ENCODE data around the gene IKZF1. TPM values are rescaled to one million over a fixed set of nuclear protein-coding genes. Genes with fewer than 3 reads are reported as not detected.

Gene IKZF1
- total and polyA plus RNA-seq, 9 of the 15 experiments (the other 6 are each of a cell fraction or from before 2014, with no cell fraction given) = 12.6 to 85.3 (median 44.7) TPM

- TF ChIP-seq TCF3 (CRISPR knock-in tag; IDR thresholded peaks at IDR 0.05) = peak; percentile 78
- peak; percentile 61; the same call in 1 of the 2 replicates for TF ChIP-seq NCOR1 (IDR thresholded peaks at IDR 0.05)
- no peak for TF ChIP-seq JUND (IDR thresholded peaks at IDR 0.05; ENCODE audit: borderline replicate concordance, low read depth, low read length)
- peak; percentile 47; the same call in 1 of the 3 replicates for TF ChIP-seq JUND (tag; IDR thresholded peaks at IDR 0.05; ENCODE audit: borderline replicate concordance, low read depth, low read length)
- 0 out of 2 replicates have a peak, but pooled peaks have one; percentile 17 for TF ChIP-seq THAP12 (CRISPR knock-in tag; IDR thresholded peaks at IDR 0.05)
- TF ChIP-seq PRDM10 (IDR thresholded peaks at IDR 0.05; ENCODE audit: partially characterized antibody) = peak; percentile 77
- TF ChIP-seq ZNF449 (CRISPR knock-in tag; IDR thresholded peaks at IDR 0.05) = 0 out of 2 replicates have a peak, but pooled peaks have one; percentile 12
- TF ChIP-seq CTBP1 (IDR thresholded peaks at IDR 0.05; ENCODE audit: borderline replicate concordance) = peak; percentile 66; the same call in 1 of the 2 replicates
- peak; percentile 86 for TF ChIP-seq ETV5 (CRISPR knock-in tag; IDR thresholded peaks at IDR 0.05; ENCODE audit: low read depth)
- TF ChIP-seq ZNF592 (IDR thresholded peaks at IDR 0.05) = peak; percentile 90
- TF ChIP-seq MEF2A (IDR thresholded peaks at IDR 0.05; ENCODE audit: control insufficient read depth, low read depth, low read length) = no peak
- no peak for TF ChIP-seq ZBTB9 (CRISPR knock-in tag; IDR thresholded peaks at IDR 0.05)
- peak; percentile 71; the same call in 1 of the 2 replicates for TF ChIP-seq DMBX1 (CRISPR knock-in tag; IDR thresholded peaks at IDR 0.05; ENCODE audit: borderline replicate concordance)
- peak; percentile 65; the same call in 1 of the 2 replicates for TF ChIP-seq NBN (IDR thresholded peaks at IDR 0.05; ENCODE audit: low read depth)
Measured at GRCh38 chr7:50339990-50340500, 35.5 kb downstream of the IKZF1 start (continued).
